Ammon's horn (tissue), 1 donor: ENCODE results near the gene GDF2.

ENCODE experiments used
- DNase-seq: peaks from one replicate; pipeline ENCODE4 v3.0.0-alpha.2; 2016; ENCODE audit warnings: low spot score

Gene GDF2

GRCh38 chr10:47291682-47292081 is 30.6 kb upstream of the GDF2 start:
- no peak for DNase-seq

- DNase-seq, result no peak
Measured at GRCh38 chr10:47294057-47294456, 28.2 kb upstream of the GDF2 start.

- DNase-seq, result no peak
Measured at GRCh38 chr10:47294501-47294900, 27.8 kb upstream of the GDF2 start.

GRCh38 chr10:47295411-47295810 is 26.8 kb upstream of the GDF2 start:
- DNase-seq, result no peak

- DNase-seq, result no peak
Measured at GRCh38 chr10:47296156-47296894, 25.9 kb upstream of the GDF2 start.

GRCh38 chr10:47296941-47297340 is 25.3 kb upstream of the GDF2 start:
- no peak for DNase-seq

GRCh38 chr10:47297866-47298540 is 24.3 kb upstream of the GDF2 start:
- no peak for DNase-seq

GRCh38 chr10:47298715-47299114 is 23.5 kb upstream of the GDF2 start:
- no peak for DNase-seq

GRCh38 chr10:47299611-47300428 is 22.4 kb upstream of the GDF2 start, which contains the start of gene GDF10:
GDF10 (plus strand) TSS chr10:47300197; CDS start chr10:47300652, 455 bp downstream.
- DNase-seq, result no peak

GRCh38 chr10:47300429-47300931 is 21.8 kb upstream of the GDF2 start:
- DNase-seq, result no peak

GRCh38 chr10:47301833-47302232 is 20.4 kb upstream of the GDF2 start:
- DNase-seq, result no peak

GRCh38 chr10:47303105-47303504 is 19.1 kb upstream of the GDF2 start:
- DNase-seq, result no peak

- no peak for DNase-seq
Measured at GRCh38 chr10:47303866-47304265, 18.4 kb upstream of the GDF2 start.

GRCh38 chr10:47305566-47305965 is 16.7 kb upstream of the GDF2 start:
- DNase-seq, result no peak

- DNase-seq, result no peak
Measured at GRCh38 chr10:47306387-47307210, 15.7 kb upstream of the GDF2 start.

- no peak for DNase-seq
Measured at GRCh38 chr10:47307381-47307780, 14.9 kb upstream of the GDF2 start.

- DNase-seq, result no peak
Measured at GRCh38 chr10:47308775-47309174, 13.5 kb upstream of the GDF2 start.

- DNase-seq, result no peak
Measured at GRCh38 chr10:47309408-47310089, 12.7 kb upstream of the GDF2 start.

- no peak for DNase-seq
Measured at GRCh38 chr10:47310090-47310505, 12.2 kb upstream of the GDF2 start.

GRCh38 chr10:47311193-47311931 is 10.9 kb upstream of the GDF2 start:
- no peak for DNase-seq
